Left ventricle myocardium inferior (tissue), 1 donor: ENCODE data around the gene TMPRSS11A. TPM values are rescaled to one million over a fixed set of nuclear protein-coding genes. Genes with fewer than 3 reads are reported as not detected.

ENCODE experiments used
- DNase-seq: peaks from one replicate; pipeline ENCODE4 v3.0.0-alpha.2; 2020
- H3K27ac ChIP-seq: fragments of 200-600 bp; replicated peaks from 2 replicates; pipeline ENCODE4 v1.8.0; 2021
- H3K27me3 ChIP-seq: fragments of 200-600 bp; 2 replicates; pipeline ENCODE4 v1.8.0; 2021; ENCODE audit warnings: low read depth
- H3K36me3 ChIP-seq: fragments of 200-600 bp; 2 replicates; pipeline ENCODE4 v1.8.0; 2021
- H3K4me1 ChIP-seq: fragments of 200-600 bp; 2 replicates; pipeline ENCODE4 v1.8.0; 2021
- H3K4me3 ChIP-seq: fragments of 200-600 bp; 2 replicates; pipeline ENCODE4 v1.8.0; 2021; ENCODE audit warnings: mild to moderate bottlenecking, moderate library complexity
- H3K9me3 ChIP-seq: fragments of 200-600 bp; replicated peaks from 2 replicates; pipeline ENCODE4 v1.8.0; 2021
- CTCF ChIP-seq: fragments of 200-600 bp; IDR thresholded peaks from 2 replicates; pipeline ENCODE4 v1.8.0; 2021; ENCODE audit warnings: antibody characterized with exemption, mild to moderate bottlenecking, borderline replicate concordance
- intact Hi-C: fragments of 100-400 bp; cut with micrococcal nuclease; formaldehyde crosslinking; loops from one replicate; pipeline ENCODE4 v1.11.0; 2022
- long read RNA-seq: library from polyadenylated mRNA; unstranded; transcript quantifications from one replicate; pipeline ENCODE4 v2.0.0, GENCODE V29; 2021
- total RNA-seq: library from RNA; stranded (reverse); fragmentation: NEBNext Ultra II Directional; extraction: Animal tissue kit (Norgen Biotek cat#: 25700); gene quantifications from one replicate; pipeline ENCODE4 v1.2.1, GENCODE V29; 2021
- donor health status: DM: no; HTN: yes; CAD: no; lungs with severe emphysema.

Gene TMPRSS11A
- total RNA-seq: not detected
- long read RNA-seq: 0 reads

GRCh38 chr4:67963356-67963755 lies at the start of gene TMPRSS11A:
Gene TMPRSS11A, minus strand, starts transcription at chr4:67963493. Its CDS starts 100 bp downstream, at chr4:67963393.
- intact Hi-C loops: no loop called here
- H3K4me3 ChIP-seq: no peak within 1 kb of the TSS
- H3K9me3 ChIP-seq: peaks cover 5% of the 10 kb centered on the region
- no peak within 1 kb of the TSS for H3K27ac ChIP-seq
- DNase-seq: no peak
- H3K36me3 ChIP-seq: no peaks in the 10 kb centered on the region
- no peak for TF ChIP-seq CTCF
- no peaks in the 10 kb centered on the region for H3K4me1 ChIP-seq
- no peaks in the 10 kb centered on the region for H3K27me3 ChIP-seq

- no peak overlapping the region for H3K4me3 ChIP-seq
- H3K36me3 ChIP-seq: no peaks in the 10 kb centered on the region
- H3K27me3 ChIP-seq: no peaks in the 10 kb centered on the region
- H3K27ac ChIP-seq: no peak overlapping the region
- no peak for TF ChIP-seq CTCF
- intact Hi-C loops: no loop called here
- H3K9me3 ChIP-seq: peaks cover 5% of the 10 kb centered on the region
- DNase-seq: no peak
- H3K4me1 ChIP-seq: no peaks in the 10 kb centered on the region
These were observed 48.4 kb upstream of the TMPRSS11A start for GRCh38 chr4:68011684-68012083.

GRCh38 chr4:68002906-68003305 lies 39.6 kb upstream of the TMPRSS11A start:
- intact Hi-C loops: no loop called here
- Histone ChIP-seq H3K36me3 (no peaks in the 10 kb centered on the region), H3K4me1 (no peaks in the 10 kb centered on the region), H3K27me3 (no peaks in the 10 kb centered on the region), H3K27ac (no peak overlapping the region), H3K9me3 (peaks cover 32% of the 10 kb centered on the region), H3K4me3 (no peak overlapping the region)
- no peak for DNase-seq
- TF ChIP-seq CTCF: no peak

GRCh38 chr4:67996127-67996526 lies 32.8 kb upstream of the TMPRSS11A start:
- H3K4me3 ChIP-seq: no peak overlapping the region
- H3K9me3 ChIP-seq: no peaks in the 10 kb centered on the region
- H3K27ac ChIP-seq: no peak overlapping the region
- intact Hi-C loops: no loop called here
- no peaks in the 10 kb centered on the region for H3K27me3 ChIP-seq
- TF ChIP-seq CTCF: no peak
- no peak for DNase-seq
- H3K4me1 ChIP-seq: no peaks in the 10 kb centered on the region
- H3K36me3 ChIP-seq: no peaks in the 10 kb centered on the region

GRCh38 chr4:67988991-67989390 lies 25.7 kb upstream of the TMPRSS11A start:
- no peaks in the 10 kb centered on the region for H3K4me1 ChIP-seq
- intact Hi-C loops: no loop called here
- DNase-seq: no peak
- H3K9me3 ChIP-seq: peaks cover 4% of the 10 kb centered on the region
- no peaks in the 10 kb centered on the region for H3K36me3 ChIP-seq
- H3K4me3 ChIP-seq: no peak overlapping the region
- TF ChIP-seq CTCF: no peak
- H3K27me3 ChIP-seq: no peaks in the 10 kb centered on the region
- H3K27ac ChIP-seq: no peak overlapping the region

- H3K36me3 ChIP-seq: no peaks in the 10 kb centered on the region
- intact Hi-C loops: no loop called here
These were observed 20.0 kb upstream of the TMPRSS11A start for GRCh38 chr4:67983333-67983732.

More at GRCh38 chr4:67983333-67983732, 20.0 kb upstream of the TMPRSS11A start:
- Histone ChIP-seq H3K27ac (no peak overlapping the region), H3K9me3 (peaks cover 26% of the 10 kb centered on the region), H3K4me1 (no peaks in the 10 kb centered on the region), H3K4me3 (no peak overlapping the region), H3K27me3 (no peaks in the 10 kb centered on the region)
- no peak for TF ChIP-seq CTCF
- DNase-seq: no peak
